RWPE1 (cell line): ENCODE measurements around the gene OVCH1.

ENCODE experiments used
- CTCF ChIA-PET: fragments of 350-600 bp; sonication (Branson Sonifier 250); formaldehyde crosslinking; extraction: SDS; loops from one replicate; lab custom pipeline; 2021; lab: Yijun Ruan, JAX
- POLR2A ChIA-PET: fragments of 400-600 bp; formaldehyde crosslinking; extraction: SDS; loops from one replicate; lab custom pipeline; 2020; ENCODE audit warnings: antibody characterized with exemption; ENCODE audit not compliant: low non-redundant PET; lab: Yijun Ruan, JAX
- DNase-seq: peaks from one replicate; pipeline ENCODE4 v3.0.0; 2012; ENCODE audit warnings: low spot score
- H3K27ac ChIP-seq: fragments of 450-650 bp; 2 replicates; pipeline ENCODE4 v1.5.1; 2017
- TF ChIP-seq, protein P1 (sequence below): fragments of 450-650 bp; conservative IDR thresholded peaks from 2 replicates; pipeline ENCODE4 v1.5.1; 2017; ENCODE audit warnings: low read depth, mild to moderate bottlenecking

OVCH1 gene

DNA sequence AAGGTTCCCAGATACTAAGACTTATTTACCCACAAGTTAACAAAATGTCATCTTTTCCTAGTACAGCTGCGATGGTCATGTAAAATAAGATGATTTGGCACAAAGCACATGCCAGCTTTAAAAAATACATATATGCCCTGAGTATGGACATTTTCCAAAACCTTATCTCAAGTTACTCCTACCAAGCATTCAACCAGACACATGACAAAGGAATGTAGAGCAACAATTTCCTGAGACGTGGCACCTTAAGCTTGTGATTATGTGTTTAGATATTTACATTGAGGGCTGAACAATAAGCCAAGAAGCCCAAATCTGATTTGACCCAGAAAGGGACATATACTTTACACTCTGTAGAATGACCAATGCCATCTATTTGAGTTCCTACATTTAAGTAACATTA is 24.5 kb upstream of the OVCH1 start:
- TF ChIP-seq, protein P1, sequence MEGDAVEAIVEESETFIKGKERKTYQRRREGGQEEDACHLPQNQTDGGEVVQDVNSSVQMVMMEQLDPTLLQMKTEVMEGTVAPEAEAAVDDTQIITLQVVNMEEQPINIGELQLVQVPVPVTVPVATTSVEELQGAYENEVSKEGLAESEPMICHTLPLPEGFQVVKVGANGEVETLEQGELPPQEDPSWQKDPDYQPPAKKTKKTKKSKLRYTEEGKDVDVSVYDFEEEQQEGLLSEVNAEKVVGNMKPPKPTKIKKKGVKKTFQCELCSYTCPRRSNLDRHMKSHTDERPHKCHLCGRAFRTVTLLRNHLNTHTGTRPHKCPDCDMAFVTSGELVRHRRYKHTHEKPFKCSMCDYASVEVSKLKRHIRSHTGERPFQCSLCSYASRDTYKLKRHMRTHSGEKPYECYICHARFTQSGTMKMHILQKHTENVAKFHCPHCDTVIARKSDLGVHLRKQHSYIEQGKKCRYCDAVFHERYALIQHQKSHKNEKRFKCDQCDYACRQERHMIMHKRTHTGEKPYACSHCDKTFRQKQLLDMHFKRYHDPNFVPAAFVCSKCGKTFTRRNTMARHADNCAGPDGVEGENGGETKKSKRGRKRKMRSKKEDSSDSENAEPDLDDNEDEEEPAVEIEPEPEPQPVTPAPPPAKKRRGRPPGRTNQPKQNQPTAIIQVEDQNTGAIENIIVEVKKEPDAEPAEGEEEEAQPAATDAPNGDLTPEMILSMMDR, result no peak
- CTCF ChIA-PET, result interaction anchor here (0.7 kb wide), 1 partner anchor 11 kb away, joined by 3 read pairs; no protein-coding TSS in a partner anchor
- H3K27ac ChIP-seq, result no peak overlapping the region
- DNase-seq, result no peak
- POLR2A ChIA-PET, result no interaction called here

DNA sequence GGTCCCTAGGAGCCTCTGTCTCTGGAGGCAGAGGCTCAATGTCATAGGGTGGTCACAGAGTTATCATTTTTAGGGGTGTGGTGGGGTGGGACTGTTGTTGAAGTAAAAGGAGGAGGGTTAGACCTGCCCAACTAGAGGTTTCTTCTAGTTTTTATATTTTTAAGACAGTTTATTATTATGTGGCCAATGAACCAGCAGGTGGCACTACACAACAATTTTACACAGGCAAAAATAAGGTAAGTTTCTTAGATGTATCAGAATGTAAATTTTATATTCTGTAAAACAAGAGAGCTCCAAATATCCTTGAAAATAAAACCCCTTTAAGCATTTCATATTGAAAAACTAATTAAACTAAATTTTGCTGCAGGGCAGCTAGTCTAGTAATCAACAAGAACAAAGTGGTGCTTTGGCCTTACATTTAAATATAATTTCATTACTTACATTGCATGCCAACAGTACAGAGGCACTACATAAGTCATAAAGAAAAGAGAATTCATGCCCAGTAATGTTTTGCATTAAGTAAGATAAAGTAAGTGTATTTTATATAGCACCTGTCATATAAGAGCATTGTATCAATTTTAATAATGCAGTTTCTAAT is 22.2 kb upstream of the OVCH1 start:
- CTCF ChIA-PET, result interaction anchor here (0.6 to 0.9 kb wide), 3 partner anchors 12 to 1335 kb away, joined by 3 read pairs; no protein-coding TSS in a partner anchor
- peak; percentile 20 for DNase-seq
- H3K27ac ChIP-seq, result no peak overlapping the region
- POLR2A ChIA-PET, result no interaction called here
- TF ChIP-seq, protein P1, result peak; percentile 34

DNA sequence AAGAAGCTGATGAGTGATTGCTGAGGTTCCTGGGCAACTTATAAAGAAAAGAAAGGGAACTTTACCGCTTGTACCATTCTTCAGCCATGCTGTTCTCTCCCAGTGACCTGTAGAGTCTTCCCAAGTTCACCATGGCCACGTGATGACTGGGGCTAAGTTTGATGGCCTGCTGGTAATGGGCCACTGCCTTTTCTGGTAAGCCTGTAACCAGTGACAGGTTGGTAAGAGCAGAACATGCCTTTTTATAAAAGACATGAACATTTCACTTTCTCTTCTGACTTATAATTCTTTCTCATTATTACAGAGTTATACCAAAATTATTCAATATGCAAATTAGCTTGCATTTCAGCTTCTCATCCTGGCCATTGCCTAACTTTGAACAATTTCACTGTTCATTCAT is 20.9 kb upstream of the OVCH1 start:
- DNase-seq, result no peak
- TF ChIP-seq, protein P1, result no peak
- ChIA-PET CTCF (no interaction called here), POLR2A (no interaction called here)
- no peak overlapping the region for H3K27ac ChIP-seq

DNA sequence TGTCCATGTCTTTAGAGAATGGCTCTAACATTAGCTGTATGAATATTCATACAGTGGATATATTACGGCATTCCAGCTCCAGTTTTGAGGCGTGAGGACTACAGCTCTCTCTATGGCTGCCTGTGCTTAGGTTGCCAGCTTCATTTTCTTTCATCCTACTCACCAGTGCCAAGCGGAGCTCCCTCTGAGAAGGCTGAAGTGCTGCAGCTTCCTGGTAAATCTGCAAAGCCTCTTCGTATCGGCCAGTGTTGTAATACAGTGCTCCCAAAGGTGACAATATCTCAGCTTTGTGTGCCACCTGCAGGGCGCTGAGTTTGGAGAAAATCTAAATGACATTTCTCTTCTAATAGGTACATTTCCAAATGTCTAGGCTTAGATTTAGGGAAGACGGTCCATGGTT is 19.8 kb upstream of the OVCH1 start:
- ChIA-PET CTCF (interaction anchor here (0.6 to 0.7 kb wide), 2 partner anchors 34 to 53 kb away, joined by 3 read pairs; no protein-coding TSS in a partner anchor), POLR2A (no interaction called here)
- H3K27ac ChIP-seq, result no peak overlapping the region
- no peak for DNase-seq
- TF ChIP-seq, protein P1, result no peak

DNA sequence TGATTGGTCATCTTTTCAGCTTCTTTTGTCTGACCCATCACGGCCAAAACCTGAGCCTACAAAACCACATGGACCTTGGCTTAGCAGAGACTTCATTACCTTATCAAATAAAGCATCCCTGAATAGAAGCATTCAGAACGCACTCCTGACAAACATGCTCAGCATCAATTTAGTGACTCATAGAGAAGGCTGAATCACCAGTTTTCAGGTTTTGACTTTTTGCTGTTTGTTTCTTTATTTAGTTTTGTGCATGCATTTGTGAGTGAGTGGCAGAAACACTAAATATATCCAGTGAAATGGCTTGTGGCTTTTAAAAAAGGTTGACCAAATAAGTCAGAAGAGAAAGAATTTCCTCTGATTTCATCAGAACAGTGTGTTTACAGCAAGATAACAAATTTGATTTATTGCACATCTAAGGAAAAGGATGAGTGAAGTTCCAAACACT is 19.0 kb upstream of the OVCH1 start:
- ChIA-PET POLR2A (no interaction called here), CTCF (interaction anchor here (0.6 kb wide), 1 partner anchor 17 kb away, joined by 4 read pairs; no protein-coding TSS in a partner anchor)
- no peak for DNase-seq
- no peak overlapping the region for H3K27ac ChIP-seq
- TF ChIP-seq, protein P1, result no peak

DNA sequence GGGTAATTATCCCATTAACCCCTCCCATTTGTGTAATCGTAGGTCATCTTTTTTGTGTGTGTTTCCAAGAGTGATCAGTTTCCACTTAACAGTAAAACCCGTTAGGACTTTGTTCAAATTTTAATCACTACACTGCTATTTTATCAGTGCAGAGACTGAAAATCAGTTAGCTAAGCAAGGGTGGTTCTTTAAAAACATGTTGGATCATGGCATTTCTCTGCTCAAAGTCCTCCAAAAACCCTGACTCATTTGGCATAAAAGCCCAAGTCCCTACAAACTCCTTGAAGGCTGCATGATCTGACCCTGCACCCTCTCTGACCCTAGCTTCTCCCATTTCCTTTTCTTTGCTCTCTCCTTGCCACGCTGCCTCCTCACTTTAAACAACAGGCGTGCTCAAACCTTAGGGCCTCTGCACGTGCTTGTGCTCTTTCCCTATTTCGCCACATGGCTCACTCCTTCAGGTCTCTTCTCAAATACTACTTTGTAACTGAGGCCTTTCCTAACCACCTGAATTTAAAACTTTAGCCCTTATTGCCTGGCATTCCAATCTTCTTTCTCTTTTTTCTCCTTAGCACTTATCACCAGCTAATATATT is 13.2 kb upstream of the OVCH1 start:
- DNase-seq, result no peak
- POLR2A ChIA-PET, result no interaction called here
- CTCF ChIA-PET, result interaction anchor here (0.6 to 0.7 kb wide), 3 partner anchors 11 to 473 kb away, joined by 3 read pairs; no protein-coding TSS in a partner anchor
- H3K27ac ChIP-seq, result no peak overlapping the region
- TF ChIP-seq, protein P1, result no peak
